OCI-LY3 (cell line): ENCODE data around the gene HBZ.

ENCODE experiments used
- CTCF ChIP-seq: fragments of 200-600, 300-600 bp; sonication (generic); IDR thresholded peaks from 2 replicates; pipeline ENCODE4 v1.5.1; 2014; ENCODE audit warnings: antibody characterized with exemption, low read length, low read depth
- EZH2phosphoT487 ChIP-seq: fragments of 200-600 bp; shearing (Covaris generic); IDR thresholded peaks from 2 replicates; pipeline ENCODE4 v1.6.1; 2018; ENCODE audit warnings: antibody characterized with exemption, mixed run types, low read depth

GRCh38 chr16:118857-119256 lies 33.6 kb upstream of the HBZ start:
- no peak for TF ChIP-seq CTCF
- TF ChIP-seq EZH2phosphoT487: no peak
